Keratinocyte (primary cell): ENCODE data around the gene LDLR.

ENCODE experiments used
- CTCF ChIP-seq, 3 experiments: IDR thresholded peaks in 1 of 3; conservative IDR thresholded peaks in 1 of 3; optimal IDR thresholded peaks in 1 of 3; 2 replicates in 2 of 3; 3 replicates in 1 of 3; pipeline versions ENCODE3 to v1.5.1; 2011; ENCODE audit warnings: low read length in 3 of 3, mild to moderate bottlenecking in 3 of 3, moderate library complexity in 2 of 3, control low read depth in 1 of 3, inconsistent platforms in 1 of 3; ENCODE audit not compliant: insufficient read depth in 2 of 3; ENCODE audit errors: extremely low read depth in 1 of 3
- EZH2 ChIP-seq: IDR thresholded peaks from one replicate; pipeline ENCODE4 v1.6.1; 2012; ENCODE audit warnings: inconsistent platforms, mild to moderate bottlenecking, low read length, moderate library complexity

DNA sequence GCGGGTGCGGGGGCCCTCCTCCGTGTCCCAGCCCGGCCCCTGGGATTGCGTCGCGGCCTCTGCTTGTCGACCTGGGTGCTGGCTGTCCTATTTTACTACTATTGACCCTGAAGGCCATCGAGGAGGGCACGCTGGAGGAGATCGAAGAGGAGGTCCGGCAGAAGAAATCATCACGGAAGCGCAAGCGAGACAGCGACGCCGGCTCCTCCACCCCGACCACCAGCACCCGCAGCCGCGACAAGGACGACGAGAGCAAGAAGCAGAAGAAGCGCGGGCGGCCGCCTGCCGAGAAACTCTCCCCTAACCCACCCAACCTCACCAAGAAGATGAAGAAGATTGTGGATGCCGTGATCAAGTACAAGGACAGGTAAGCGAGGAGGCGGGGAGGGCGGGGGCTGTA is 48.1 kb upstream of the LDLR start:
- no peak for TF ChIP-seq CTCF (optimal IDR thresholded peaks at IDR 0.05 in 1 of 3, IDR thresholded peaks at IDR 0.05 in 1 of 3, conservative IDR thresholded peaks at IDR 0.05 in 1 of 3; ENCODE audit: extremely low read depth in 1 of 3, insufficient read depth in 2 of 3, low read length in 3 of 3)
- no peak for TF ChIP-seq EZH2
